GM19463 (cell line): ENCODE results near the gene TMPRSS6.

Source experiments
- ATAC-seq: cut with Tn5 transposase; IDR thresholded peaks from one replicate; pipeline ENCODE4 v1.9.1; 2021; ENCODE audit warnings: mild to moderate bottlenecking, moderate library complexity; ENCODE audit not compliant: unreplicated experiment

The TMPRSS6 gene

DNA sequence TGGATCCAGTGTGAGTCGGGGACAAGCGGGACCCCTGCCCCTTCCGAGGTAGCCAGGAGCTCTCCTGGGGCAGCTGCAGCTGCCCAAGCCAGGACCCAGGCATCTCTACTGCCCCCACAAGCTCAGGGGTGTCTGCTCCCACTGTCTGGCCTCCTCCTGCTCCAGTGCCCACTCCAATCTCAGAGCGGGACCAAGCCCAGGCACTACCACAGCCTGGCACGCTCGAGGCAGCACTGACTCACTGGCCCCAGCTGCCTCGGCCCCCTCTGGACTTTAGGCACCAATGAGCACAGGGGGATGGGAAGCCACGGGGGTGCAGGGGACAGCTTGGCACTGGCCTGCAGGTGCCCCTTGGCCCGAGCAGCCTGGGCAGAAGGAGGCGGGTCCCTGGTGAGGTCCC is 32.0 kb upstream of the TMPRSS6 start:
- ATAC-seq: no peak

DNA sequence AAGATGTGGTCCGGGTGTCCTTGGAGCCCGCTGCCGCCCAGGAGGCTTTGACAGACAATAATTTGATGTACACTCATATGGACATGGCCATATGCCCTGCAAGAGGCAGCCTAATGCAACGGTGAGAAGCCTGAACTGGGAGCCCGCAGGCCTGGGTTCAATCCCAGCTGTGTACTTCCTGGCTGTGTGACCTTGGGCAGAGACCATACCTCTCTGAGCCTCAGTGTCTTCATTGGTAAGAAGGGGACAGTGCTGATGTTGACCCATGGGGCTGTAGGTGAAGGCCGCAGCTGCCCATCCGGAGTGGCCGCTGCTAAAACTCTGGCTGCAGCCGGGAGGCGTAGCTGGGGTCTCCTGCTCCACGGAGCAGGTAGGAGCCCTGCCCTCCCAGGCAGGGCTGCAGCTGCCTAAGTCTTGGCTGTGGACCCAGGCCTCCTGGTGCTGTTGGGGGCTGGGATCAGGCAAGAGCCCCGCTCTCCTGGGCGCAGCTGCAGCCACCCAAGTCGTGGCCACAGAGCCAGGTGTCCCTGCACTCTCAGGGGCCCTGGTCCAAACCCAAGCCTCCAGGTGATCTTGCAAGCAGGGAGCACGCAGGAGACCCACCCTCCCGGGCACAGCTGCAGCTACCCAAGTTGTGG is 31.3 kb upstream of the TMPRSS6 start:
- no peak for ATAC-seq

DNA sequence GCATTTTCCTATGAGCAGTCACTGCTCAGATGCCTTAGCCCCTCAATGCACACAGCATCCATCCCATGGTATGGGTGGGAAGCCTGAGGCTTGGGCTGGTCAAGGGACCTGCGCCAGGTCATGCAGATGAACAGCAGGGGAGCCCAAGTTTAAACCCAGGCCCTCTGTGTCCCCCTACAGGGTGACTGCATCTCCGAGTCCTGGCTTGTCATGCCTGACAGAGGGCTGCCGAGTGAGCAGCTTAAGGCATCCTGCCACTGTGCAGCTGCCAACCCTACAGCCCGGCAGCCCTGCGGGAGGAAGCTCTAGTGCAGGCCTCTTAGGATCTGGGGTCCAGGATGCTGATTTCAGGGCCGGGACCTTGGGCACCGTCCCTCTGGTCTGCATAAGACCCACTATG is 30.2 kb upstream of the TMPRSS6 start:
- no peak for ATAC-seq

DNA sequence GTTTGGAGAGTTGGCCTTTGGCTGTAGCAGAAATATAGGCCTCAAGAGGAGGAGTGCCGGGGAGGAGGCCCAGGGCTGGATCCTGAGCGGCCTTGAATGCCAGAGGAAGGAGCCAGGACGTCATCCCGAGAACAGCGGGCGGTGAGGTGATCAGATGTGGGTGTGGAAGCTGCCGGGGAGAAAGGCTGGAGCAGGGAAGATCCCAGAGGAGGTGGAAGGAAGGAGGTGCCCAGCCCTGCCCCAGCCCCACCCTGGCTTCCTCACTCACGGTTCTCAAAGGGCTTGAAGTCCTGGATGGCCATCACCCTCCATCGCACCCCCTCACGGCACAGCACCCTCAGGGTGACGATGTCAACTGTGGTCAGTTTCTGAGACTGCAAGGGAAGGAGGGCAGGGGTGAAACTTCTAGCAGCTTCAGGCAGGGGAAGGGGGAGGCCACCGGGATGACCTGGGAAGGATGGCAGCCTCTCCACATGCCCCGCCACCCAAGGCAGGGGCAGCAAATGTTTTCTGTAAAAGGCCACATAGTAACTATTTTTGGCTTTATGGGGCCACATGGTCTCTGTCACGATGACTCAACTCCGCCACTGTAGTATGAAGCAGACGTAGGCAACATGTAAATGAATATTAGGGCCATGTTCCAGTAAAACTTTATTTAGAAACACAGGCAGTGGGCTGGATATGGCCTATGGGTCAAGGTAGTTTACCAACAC is 29.5 kb upstream of the TMPRSS6 start:
- ATAC-seq: no peak

DNA sequence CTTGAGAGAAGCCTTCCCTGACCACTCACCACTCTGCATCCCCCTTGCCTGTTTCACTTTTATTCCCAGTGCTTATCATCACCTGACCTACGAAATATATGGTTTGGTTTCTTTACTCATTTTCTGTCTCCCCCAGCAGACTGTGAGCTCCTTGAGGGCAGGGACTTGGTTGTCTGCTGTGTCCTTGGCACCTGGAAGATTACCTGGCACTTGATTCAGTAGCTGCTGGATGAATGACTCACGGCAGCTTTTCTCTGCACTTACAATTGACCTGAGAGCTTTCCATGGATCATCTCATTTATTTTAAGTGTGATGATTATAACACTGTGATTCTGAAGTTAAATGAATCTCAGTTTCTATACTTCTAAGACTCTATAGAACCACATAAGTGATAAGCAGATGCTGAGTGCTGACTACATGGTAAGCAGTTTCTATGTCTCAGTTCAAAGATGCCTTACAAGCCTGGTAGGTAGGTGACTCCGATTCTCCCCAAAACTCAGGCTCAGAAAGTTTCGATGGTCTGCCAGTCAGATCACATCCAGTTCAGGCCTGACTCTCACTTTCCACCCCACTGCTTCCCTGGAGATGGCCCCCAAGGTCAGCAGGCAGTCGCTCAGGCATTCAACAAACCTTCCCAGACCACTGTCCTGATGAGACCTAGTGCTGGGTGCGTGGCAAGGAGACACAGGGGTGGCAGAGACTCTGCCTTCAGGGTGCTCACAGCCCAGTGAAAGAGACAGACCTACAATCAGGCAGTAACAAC is 28.6 kb upstream of the TMPRSS6 start:
- ATAC-seq: no peak

DNA sequence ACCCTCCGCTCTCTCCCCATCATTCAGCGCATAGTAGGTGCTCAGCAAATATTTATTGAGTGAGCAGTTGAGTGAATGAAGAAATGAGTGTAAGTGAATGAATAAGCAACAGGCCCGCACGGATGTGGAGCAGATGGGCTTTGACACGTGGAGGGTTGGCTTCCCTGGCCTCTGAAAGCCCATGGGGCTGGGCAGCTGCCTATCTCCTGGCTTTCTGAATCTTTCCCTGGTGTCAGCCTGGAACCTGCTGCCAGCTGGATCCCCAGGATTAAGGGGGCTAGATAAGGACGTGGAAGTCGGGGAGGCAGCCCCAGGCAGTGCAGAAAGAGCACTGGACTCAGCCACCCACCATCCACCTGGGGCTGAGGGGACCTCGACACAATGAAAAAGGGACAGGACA is 27.6 kb upstream of the TMPRSS6 start:
- ATAC-seq: no peak

DNA sequence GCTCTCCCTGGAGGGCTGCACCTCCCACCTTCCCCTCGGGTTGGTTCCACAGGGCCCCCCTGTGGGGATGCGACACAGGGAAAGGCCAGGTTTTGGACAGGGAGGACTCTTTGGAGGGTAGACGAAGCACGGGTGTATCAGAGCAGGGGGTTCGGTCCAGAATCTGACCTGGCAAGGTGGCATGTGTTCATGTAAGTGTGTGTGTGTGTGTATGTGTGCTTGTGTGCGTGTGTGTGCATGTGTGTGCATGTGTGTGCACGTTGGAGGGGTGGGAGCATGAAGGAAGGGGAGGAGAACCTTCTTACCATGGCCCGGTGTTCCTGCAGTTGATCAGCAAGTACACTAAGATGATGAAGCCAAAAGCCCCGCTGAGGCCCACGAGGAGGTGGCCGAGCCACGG is 25.5 kb upstream of the TMPRSS6 start:
- no peak for ATAC-seq

DNA sequence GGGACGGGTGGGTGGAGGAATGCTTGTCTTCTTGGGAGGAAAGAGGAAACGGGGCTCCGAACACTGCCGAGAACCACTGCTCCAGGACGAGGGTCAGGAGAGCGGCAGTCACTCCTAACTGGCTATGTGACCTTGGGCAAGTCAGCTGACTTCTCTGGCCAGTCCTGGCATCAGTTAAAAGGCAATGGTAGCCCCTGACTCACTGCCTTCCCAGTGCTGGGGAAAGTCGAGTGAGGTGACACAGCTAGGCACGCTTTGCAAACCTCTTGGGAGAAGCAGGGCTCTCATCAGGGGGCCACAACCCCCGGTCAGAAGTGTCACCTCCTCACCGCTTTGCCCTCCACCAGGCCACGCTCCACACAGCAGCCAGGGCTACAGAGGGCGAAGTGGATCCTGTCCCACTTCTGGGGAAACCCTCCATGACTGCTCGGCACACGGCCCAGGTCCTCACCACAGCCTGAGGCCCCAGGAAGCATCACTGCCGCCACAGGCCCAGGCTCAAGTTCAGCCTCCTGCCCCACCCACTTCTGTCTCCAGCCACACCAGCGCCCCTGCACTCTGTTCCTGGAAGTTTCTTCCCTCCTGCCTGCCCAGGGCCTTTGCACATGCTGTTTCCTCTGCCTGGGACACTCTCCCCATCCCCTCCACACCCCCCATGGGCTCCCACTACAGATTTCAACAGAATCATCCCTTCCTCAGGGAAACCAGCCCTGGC is 23.9 kb upstream of the TMPRSS6 start:
- no peak for ATAC-seq

DNA sequence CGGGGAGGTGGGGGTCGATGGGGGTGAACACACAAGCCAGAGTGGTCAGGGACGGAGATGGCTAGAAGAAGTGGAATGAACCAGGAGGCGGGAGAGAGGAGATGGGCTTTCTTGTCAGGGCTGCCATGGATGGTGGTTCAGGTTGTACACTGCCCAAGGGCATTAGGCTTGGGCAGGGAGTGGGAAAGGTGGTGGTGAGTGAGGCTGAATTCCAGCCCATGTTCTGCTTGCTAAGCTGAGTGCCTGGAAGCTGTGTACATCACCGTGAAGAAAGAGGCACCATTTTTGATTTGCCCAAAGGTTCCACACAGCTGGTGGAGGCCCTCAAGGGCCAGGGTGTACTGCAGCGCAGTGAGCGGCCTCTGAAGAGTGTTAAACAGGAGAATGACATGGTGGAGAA is 23.3 kb upstream of the TMPRSS6 start:
- no peak for ATAC-seq

DNA sequence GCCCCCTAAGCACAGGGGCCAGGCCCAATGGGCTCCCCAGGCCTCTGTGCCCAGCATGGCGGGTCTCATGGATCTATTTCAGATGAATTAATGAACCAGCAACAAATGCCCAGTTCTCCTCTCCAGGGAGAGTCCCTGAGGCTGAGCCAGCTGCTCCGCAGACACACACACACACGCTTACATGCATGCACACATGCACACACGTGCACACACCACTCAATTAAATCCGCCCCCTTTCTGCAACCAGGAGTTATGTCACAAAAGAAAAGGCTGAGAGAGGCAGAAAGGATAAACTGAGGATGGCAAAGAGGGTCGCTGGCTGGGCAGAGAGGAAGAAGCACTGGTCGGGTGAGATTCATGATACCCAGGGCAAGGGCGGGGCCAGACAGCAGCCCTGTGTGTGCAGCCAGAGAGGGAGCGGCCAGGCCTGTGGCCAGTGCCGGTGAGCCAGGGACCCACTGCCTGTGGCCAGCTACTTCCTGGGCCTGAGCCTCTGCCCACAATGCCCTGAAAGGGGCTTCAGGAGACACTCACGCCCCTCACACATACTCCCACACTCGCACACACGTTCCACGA is 20.4 kb upstream of the TMPRSS6 start:
- no peak for ATAC-seq

DNA sequence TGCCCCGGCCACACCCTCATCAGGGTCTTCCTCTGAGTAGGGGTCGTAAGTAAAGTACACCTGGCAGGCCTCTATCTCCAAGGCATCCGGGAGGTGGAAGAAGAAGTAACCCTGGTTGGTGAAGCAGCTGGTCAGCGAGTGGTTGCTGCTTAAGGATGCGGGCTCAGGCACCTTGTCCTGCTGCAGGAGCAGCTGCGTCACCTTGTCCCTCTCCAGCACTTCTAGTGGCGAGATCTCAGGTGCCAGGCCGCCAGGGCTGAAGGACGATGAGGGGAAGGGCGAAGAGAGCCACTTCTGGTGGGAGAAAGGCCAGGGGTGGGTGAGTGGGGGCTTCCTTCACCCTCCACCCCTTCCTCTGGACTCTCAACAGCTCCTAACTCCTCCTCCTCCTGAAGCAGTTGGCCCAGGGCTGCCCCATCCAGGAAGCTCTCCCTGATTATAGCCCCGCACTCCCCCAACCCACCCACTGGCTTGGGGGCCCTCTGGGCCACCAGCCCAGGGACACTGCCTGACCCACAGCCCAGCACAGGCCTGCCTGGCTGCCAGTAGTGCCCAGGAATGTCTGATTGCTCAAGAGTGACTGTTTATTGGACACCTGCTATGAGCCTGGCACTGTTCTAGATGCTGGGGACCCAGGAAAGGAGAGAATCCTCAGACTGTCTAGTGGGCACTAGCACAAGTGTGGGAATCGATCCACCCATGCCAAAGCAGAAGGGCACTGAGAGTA is 19.2 kb upstream of the TMPRSS6 start:
- no peak for ATAC-seq

DNA sequence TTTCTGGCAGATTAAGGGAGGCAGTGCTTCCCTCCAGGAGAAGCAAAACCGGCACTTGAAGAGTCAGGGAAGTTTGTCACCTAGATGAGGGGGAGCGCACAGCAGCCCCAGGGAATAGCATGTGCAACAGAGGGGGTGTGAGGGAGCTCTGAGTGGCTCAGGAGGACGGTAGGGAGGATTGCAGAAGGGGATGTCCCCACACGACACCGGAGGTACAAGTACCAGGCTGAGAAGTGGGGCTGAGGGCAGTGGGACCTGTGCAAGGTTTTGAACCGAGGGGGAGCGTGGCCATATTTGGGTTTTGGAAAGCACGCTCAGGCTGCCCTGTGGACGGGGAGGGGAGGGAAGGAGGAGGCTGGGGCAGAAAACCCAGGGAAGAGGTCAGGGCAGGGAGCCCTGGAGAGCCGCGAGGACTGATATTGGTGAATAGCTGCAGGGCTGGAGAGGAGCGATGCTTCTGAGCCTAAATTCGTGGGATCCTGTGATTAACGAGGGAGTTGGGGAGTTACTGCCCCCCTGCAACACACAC is 17.9 kb upstream of the TMPRSS6 start:
- no peak for ATAC-seq

DNA sequence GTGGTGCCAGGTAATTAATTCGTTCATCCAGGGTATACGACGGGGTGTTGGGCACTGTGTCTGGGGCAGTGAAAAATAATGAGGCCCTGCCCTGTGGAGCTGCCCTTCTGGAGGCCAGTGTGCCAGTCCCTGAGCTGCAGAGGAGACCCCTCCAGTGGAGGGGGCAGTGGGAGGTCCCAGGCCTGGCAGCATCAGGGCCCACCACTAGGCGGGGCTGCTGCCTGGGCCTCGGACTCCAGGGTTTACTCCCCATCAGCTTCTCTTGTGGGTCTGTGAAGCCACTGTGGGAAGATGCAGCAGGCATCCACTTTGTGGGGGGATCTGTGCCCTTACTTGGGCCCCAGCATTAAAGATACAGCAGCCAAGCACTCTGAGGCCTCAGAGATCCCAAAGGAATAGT is 17.4 kb upstream of the TMPRSS6 start:
- ATAC-seq: no peak

DNA sequence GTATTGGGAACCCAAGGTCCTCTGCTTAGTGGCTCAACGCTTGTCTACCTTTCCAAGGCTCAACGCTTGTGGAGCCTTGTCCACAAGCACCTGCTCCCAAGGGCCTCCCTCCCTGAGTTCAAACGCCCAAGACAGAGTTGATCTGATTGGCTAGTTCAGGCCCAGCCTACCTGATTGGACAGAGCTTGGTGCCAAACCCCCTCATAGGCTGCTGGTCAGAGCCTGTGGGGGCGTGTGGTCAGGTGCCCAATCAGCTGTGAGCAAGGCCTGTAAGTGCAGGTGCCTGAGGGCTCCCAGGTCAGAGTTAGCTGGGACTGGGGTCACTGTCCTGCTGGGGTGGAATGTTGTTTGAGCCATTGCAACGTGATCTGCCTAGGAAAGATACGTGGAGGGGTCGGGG is 16.9 kb upstream of the TMPRSS6 start:
- ATAC-seq: no peak

DNA sequence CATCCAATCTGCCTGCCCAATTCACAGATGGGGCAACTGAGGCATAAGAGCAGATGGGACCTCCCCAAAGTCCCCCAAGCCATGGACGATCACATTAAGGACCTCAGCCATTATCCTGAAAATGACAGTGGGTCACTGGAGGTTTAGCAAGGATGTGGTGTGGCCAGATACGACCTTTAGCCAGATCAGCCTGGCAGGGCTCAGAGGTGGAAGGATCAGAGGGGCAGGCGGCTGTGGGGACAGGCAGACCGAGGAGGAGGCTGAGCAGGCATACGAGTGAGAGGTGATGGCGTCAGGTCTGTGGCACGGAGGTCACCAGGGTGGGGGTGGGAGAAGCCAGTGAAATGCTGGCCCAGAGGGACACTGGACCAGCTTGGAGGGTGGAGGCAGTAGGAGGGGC is 14.1 kb upstream of the TMPRSS6 start:
- ATAC-seq: no peak

DNA sequence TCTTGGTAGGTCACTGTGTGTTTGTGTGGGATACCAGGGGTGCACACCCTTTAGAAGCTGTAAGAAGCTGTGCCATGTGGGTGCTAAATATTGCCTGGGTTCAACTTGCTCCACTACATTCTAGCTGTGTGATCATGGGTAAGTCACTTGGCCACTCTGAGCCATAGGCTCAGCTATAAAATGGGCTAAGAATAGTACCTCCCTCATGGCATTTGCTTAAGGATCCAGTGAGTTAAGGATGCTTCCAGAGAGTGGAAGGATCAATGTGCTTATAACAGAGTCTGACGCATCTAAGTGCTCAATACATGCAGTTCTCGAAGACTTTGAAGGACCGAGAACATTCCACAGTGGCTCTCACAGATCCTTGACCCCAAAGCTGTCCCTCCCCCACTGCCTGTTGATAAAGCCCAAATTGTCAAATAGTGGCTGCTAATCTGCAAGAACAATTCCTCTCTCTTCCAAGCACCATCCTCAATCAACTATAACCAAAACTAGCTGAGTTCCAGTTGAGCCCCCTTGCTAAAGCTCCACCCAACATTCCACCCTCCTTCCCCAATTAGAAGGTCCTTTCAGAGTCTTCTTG is 13.2 kb upstream of the TMPRSS6 start:
- no peak for ATAC-seq

DNA sequence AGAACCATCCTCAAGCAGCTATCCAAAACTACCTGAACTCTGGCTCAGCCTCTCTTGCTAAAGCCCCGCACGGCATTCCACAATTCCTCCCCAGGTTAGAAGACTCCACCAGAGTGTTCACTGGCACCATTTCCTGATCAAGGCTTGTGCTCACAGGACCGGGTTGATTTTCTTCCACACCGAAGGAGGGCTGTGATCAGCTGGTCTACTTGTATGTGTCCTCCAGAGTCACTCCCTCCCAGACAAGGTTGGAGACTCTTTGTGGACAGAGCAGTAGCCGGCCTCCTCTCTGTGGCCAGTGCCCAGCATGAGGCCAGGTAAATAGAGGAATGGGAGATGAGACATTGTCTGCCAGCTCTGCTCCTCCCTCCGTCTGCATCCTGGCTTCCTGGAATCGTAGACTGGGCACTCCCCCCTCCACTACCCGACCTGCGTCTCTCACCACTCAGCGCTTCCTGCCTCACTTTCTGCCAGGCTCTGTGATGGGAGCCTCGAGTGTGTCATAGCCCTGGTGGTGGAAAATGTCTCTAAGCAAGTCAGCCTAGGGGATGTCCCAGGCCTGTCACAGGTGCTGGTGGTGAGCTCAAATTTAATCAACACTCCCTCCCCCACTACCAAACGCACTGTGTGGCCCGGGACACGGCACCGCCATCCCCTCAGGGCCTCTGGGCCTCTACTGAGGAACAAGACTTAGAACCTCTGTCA is 12.5 kb upstream of the TMPRSS6 start:
- peak; percentile 86 for ATAC-seq

DNA sequence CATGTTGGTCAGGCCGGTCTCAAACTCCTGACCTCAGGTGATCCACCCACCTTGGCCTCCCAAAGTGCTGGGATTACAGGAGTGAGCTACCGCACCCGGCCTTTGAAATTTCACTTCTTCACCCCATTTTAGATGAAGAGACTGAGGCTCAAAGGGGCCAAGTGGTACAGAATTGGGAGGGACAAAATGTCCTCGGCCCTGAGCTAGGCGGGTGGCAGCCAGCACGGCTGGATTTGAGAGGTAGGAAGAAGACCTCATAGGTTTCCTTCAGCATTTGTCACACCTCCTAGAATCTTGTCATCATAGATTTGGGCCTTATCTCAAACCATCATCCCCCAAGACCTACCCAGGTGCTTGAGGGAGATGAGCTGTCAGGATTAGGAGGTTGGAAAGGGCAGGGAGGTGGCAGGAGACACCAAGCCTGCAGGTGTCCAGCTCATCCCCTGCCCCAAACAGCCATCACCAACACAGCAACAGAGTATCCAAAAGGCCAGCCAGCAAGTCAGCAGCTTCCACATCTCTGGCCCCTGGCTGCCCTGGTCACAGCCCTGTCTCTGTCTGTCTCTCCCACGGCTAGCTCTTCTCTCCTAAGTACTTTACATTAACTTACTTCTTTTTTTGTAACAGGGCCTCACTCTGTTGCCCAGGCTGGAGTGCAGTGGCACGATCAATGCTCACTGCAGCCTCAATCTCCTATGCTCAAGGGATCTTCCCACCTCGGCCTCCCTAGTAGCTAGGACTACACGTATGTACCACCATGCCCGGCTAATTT is 11.2 kb upstream of the TMPRSS6 start:
- ATAC-seq: no peak

DNA sequence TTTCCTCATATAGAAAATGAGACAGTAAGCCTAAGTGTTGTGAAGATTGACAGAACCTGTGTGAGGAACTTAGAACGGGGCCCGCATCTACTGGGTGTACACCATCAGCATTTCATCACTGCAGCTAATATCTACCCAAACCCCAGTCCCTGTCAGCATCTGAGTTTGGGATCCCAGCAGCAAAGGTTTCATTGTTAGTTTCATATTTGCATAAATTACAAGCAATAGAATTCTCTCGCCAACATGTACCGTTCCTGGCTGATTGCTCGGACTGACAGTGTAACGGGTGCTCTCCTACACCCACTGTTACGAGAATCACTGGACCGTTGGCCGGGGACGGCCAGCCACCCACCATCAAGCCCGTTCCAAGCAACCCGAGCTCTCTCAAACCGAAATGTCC is 10.4 kb upstream of the TMPRSS6 start:
- no peak for ATAC-seq
